ENCODE results near the gene TRAPPC10.
A peak's percentile ranks its signal among the peaks of the same experiment; 100 is the strongest.

The TRAPPC10 gene

DNA sequence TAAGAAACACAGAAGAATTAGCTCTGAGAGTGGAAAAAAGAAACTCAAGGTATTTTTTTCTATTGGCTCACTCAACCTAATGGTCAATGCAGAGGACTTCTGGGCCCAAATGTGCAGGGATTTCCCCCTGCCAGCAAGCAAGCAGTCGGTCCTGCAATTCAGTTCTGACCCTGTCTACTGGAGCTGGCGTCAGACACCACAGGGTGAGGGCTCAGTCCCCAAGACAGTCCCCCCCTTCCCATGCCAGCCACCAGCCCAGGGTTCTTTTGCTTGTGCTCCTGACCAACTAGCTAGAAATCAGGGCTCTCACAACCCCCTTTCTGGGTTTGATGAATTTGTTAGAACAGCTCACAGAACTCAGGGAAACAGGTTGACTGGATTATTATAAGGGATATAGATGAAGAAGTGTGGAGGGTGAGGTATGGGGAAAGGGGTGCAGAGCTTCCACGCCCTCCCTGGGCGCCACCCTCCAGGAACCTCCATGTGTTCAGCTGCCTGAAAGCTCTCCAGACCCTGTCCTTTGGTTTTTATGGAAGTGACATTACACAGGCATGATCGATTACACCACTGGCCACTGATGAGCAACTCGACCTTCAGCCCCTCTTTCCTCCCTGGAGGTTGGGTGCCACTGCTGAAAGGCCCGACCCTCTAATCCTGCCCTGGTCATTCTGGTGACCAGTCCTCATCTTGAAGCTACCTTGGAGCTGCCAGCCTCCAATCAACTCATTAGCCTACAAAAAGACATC, 72.6 kb downstream of the TRAPPC10 start:
- TF ChIP-seq CTCF (IDR thresholded peaks at IDR 0.05; ENCODE audit: low read length, missing control alignments) = no peak
- no peak overlapping the region for H3K4me3 ChIP-seq (replicated peaks; ENCODE audit: low read depth, low read length)
- no peak for DNase-seq (ENCODE audit: low read depth)

DNA sequence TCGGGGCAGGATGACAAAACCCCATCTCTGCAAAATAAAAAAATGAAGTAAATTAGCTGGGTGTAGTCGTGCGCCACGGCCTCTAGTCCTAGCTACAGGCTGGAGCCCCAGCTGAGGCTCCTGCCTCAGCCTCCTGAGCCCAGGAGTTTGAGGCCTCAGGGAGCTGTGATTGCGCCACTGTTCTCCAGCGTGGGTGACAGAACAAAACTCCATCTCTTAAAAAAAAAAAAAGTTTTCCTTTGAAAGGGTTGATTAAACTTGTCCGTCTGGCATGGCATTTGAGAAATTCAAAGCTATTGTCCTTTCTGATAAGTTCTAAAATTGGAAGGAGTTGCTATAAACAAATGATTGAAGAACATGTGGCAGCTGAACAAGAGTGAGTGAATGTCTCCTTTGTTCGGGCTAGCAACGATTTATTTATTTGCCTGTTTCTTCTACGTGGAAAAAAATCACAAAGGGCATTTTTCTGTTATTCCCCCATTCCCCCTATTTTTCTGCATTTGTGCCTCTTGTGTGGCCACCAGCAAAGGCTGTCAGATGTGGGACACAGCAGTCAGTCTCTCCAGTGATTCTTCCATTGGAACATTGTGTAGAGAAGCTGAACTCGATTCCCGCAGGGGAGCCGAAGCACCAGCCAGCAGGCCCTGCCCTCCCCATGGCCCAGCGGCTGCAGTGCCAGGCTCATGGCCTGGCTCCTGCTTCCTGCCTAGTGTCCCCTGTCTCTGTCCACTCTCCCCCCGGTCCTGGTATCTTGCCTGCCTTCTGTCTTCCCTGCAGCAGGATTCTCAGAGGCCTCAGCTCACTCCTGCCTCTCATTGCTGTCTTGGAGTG, 73.6 kb downstream of the TRAPPC10 start:
- DNase-seq (ENCODE audit: low read depth) = peak; percentile 45
- no peak overlapping the region for H3K4me3 ChIP-seq (replicated peaks; ENCODE audit: low read depth, low read length)
- no peak for TF ChIP-seq CTCF (IDR thresholded peaks at IDR 0.05; ENCODE audit: low read length, missing control alignments)

DNA sequence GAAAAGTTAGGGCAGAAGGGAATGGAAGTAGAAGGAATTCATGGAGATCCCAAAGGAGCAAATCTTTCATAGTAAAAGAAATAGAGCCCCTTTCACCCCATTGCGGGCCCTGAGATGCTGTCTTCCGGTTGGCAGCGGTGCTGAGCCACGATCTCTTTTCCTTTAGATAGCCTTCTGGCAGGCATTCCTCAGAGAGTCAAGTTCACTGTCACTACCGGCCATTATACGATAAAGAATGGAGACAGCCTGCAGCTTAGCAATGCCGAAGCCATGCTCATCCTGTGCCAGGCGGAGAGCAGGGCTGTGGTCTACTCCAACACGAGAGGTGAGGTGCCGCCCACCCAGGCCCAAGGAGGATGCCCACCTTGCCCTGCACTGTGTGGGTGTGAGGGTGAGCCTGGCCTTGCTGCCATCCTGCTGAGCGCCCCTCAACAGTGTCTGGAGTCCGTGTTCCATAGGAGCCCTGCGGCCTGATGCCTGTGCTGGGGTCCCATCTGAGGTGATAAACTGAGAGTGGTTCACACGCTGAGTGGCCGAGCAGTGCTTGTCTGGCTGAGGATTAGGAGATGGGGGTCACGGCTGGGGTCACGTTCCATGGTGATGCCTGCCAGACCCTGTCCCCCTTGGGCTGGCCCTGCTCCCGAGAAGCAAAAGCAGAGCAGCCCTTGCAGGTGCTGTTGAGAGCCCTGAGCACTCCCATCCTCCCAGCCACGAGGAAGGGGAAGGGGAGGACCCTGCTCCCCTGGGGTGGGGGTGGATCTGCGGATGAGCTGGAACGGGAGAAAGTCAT, 74.7 kb downstream of the TRAPPC10 start:
- DNase-seq (ENCODE audit: low read depth) = no peak
- H3K4me3 ChIP-seq (replicated peaks; ENCODE audit: low read depth, low read length) = no peak overlapping the region
- TF ChIP-seq CTCF (IDR thresholded peaks at IDR 0.05; ENCODE audit: low read length, missing control alignments) = no peak

DNA sequence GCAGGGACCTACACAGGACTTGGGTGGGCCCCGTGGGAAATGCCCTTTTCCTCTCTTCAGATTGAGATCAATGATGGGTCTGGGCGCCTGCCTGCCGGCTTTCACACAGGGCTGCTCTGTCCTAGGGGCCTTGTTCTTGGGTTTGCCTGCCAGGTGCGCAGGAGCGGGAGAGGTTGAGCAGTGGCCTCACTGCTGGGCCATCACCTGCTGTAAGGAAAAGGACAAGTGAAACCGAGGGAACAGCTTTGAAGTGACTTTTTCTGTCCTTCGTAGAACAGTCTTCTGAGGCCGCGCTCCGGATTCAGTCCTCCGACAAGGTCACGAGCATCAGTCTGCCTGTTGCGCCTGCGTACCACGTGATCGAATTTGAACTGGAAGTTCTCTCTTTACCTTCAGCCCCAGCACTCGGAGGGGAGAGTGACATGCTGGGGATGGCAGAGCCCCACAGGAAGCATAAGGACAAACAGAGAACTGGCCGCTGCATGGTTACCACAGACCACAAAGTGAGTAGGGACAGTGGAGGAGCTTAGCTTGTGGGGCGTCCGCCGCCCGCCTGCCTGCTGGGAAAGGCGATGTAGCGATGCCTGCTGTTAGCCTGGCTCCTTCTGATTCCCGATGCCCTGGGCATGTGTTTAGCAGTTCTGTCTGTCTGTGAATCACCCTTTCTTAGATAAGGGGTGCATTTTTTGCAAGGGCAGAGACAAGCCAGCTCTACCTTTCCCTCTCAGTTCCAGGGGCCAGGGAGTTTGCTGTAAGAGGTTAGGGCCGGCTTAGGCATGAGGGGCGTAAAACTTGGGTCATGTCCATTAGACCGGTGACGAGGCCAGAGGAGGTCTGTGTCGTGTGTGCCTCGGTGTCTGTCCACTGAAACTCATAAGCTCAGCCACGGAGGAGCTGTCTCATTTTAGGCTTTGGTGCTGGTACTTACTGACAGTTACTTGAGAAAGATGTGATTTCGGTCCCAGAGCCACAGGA, 75.6 kb downstream of the TRAPPC10 start:
- H3K4me3 ChIP-seq (replicated peaks; ENCODE audit: low read depth, low read length) = no peak overlapping the region
- DNase-seq (ENCODE audit: low read depth) = no peak
- TF ChIP-seq CTCF (IDR thresholded peaks at IDR 0.05; ENCODE audit: low read length, missing control alignments) = no peak

DNA sequence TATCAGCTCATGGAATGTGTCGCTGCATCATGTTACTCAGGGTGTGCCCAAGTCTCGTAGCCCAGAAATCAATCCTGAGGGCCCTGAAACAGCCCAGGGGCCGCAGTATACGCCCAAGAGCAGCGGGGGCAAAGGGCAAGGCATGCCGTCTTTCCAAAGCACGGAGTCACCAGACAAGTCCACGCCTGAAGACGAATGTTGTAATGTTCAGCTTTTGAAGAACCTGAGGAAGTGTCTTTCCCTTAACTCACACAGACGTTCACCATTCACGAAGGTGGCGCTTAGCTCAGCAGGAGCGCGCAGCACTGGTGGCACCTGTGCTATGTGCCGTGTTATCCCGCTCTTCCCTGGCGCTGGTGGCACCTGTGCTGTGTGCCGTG, 76.3 kb downstream of the TRAPPC10 start:
- H3K4me3 ChIP-seq (replicated peaks; ENCODE audit: low read depth, low read length) = no peak overlapping the region
- no peak for TF ChIP-seq CTCF (IDR thresholded peaks at IDR 0.05; ENCODE audit: low read length, missing control alignments)
- DNase-seq (ENCODE audit: low read depth) = no peak
